GM21423 (cell line): ENCODE measurements around the gene GJC3.
"Not testable (repeated sequence)": the region's sequence is repeated elsewhere in the genome, so short reads cannot be mapped to it uniquely, and the experiment has no call there.

Experiments
- ATAC-seq: cut with Tn5 transposase; IDR thresholded peaks from one replicate; pipeline ENCODE4 v1.9.1; 2021; ENCODE audit warnings: mild to moderate bottlenecking, moderate library complexity; ENCODE audit not compliant: unreplicated experiment

The GJC3 gene, protein sequence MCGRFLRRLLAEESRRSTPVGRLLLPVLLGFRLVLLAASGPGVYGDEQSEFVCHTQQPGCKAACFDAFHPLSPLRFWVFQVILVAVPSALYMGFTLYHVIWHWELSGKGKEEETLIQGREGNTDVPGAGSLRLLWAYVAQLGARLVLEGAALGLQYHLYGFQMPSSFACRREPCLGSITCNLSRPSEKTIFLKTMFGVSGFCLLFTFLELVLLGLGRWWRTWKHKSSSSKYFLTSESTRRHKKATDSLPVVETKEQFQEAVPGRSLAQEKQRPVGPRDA

GRCh38 chr7:99928994-99929729 lies at the start of gene GJC3:
TSS of gene GJC3 (minus strand) at chr7:99929620. CDS start at chr7:99929620, 0 bp downstream.
- ATAC-seq, result no peak

GRCh38 chr7:99976626-99977025 lies 47.2 kb upstream of the GJC3 start:
- no peak for ATAC-seq

DNA sequence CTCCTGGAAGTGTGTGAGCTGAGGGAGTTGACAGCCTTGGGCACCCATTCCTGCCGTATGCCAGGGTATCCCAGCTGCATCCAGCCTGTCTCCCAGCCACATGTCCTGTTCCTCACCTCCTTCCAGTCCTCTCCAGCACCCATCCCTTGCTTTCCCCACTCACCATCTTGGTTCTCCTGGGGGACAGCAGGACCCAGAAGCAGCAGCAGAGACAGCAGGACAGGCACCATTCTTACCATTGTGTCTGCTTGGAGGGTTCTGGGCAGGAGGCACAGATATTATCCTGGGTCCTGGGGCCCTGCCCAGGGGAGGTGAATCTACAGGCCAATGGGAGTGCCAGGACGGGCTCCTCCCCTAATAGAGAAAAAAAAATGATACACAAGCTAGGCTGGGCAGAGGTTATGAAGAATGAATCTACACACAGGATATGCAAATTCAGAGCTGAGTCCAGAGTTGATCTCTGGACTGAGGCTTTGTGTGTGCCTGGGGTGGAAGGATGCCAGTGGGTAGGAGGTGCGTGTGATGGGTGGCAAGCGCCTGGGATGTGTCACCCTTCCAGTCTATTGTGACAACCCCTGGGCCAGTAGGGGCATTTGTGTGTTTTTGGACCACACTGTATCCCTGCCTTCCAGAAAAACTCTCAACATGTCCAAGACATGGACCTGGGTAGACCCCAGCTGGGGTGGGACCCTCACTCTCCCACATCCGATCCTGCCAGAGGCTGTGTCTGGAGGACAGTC lies 46.5 kb upstream of the GJC3 start, which contains the start of gene AZGP1:
Gene AZGP1, minus strand, starts transcription at position 250 of the 740 bp plus-strand sequence. Its CDS starts 11 bp downstream, at position 239.
- no peak for ATAC-seq

- ATAC-seq, result no peak
Measured at GRCh38 chr7:99974681-99975080, 45.3 kb upstream of the GJC3 start.

GRCh38 chr7:99973817-99974216 lies 44.4 kb upstream of the GJC3 start:
- not testable (repeated sequence) for ATAC-seq

DNA sequence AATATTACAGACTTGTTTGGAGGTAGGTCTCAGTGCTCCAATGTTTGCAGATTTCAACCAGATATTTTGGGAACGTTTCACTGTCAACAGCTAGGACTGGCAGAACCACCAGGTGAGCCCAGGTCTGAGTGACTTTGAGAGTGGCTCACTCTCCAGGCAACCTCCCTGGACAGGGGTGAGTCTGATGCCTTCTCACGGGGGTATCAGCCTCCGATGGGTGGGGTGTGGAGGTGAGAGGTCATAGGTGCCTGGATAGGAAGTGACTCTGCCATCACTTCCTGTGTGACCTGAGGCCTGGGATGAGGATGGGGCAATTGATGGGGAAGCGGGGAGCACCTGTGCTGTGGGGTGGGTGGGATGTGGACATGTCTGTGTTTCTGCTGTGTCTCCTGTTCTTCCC lies 41.8 kb upstream of the GJC3 start:
- ATAC-seq, result no peak

DNA sequence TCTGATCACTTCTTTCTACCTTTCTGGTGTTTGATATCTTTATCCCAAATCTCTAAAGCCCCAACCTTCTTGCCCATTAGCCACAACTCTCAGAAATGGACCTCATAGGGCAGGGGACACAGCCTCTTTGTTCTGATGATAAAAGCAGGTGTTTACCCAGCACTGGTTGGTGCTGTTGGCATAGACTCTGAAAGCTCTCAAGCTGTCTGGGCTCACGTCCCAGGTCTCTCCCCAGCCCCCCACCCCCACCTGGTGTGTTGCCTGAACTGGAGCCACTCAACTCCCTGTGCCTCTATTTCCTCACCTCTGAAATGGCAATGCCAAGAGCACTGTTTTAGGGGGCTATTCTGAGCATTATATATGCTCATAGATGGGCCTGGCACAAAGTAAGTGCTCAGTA lies 40.4 kb upstream of the GJC3 start:
- ATAC-seq, result not testable (repeated sequence)

GRCh38 chr7:99969298-99969697 lies 39.9 kb upstream of the GJC3 start:
- no peak for ATAC-seq

DNA sequence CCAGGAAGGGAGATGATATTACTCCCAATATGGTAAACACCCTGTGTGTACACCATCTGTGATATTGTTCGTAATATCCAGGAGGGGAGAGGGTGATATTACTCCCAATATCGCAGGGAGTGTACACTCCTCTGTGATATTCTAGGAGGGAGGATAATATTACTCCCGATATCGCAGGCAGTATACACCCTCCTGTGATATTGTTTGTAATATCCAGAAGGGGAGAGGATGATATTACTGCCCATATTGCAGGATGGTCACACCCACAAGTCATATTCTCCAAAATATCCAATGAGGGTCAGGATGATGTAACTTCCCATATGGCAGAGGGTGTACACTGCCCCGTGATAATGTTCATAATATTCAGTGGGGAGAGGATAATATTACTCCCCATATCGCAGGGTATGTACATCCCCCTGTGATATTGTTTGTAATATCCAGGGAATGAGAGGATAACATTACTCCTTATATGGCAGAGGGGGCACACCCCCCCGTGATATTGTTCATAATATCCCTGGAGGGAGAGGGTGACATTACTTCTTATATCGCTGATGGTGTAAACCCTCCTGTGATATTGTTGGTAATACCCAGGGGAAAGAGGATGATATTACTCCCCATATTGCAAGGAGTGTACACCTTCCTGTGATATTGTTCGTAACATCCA lies 29.3 kb upstream of the GJC3 start:
- ATAC-seq, result no peak

- no peak for ATAC-seq
Measured at GRCh38 chr7:99955247-99955646, 25.8 kb upstream of the GJC3 start.

GRCh38 chr7:99954643-99955042 lies 25.2 kb upstream of the GJC3 start:
- ATAC-seq, result not testable (repeated sequence)

- ATAC-seq, result no peak
Measured at GRCh38 chr7:99953649-99954048, 24.2 kb upstream of the GJC3 start.

GRCh38 chr7:99952649-99953048 lies 23.2 kb upstream of the GJC3 start:
- ATAC-seq, result not testable (repeated sequence)

- ATAC-seq, result not testable (repeated sequence)
Measured at GRCh38 chr7:99950819-99951218, 21.4 kb upstream of the GJC3 start.

GRCh38 chr7:99949645-99950228 lies 20.3 kb upstream of the GJC3 start:
- no peak for ATAC-seq

GRCh38 chr7:99947608-99948007 lies 18.2 kb upstream of the GJC3 start:
- ATAC-seq, result no peak

DNA sequence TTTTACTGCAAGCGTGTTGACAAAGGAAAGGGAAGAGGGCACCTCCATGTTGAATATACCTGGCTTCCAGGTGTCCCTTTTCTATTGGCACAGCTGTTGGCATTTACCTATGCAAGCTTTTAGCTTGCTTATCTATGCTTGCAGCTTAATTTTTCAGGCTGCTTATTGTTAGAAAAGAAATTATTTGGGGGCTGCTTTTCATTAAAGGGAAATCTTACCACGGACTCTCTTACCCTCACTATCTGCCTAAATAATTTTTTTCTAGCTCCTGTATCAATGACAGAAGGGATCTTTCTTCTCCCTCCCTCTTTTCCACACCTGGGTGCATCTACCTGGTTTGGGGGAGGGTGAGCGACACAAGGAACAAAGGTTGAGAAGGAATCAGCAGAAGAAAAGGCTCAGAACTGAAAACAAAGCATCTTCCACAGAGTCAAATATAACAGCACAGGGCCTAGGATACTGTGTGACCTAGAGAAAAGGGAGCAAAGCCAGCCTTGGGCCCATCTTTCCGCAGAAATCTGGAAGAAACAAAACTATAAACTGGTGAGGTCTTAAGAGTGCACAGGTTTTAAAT lies 15.2 kb upstream of the GJC3 start:
- ATAC-seq, result no peak

GRCh38 chr7:99943641-99944496 lies 14.4 kb upstream of the GJC3 start:
- no peak for ATAC-seq

GRCh38 chr7:99938296-99938695 lies 8.9 kb upstream of the GJC3 start:
- ATAC-seq, result no peak
